Central memory CD8-positive, alpha-beta T cell (primary cell): Measurements from ENCODE around the gene HAO1.
"Not testable (repeated sequence)": the region's sequence is repeated elsewhere in the genome, so short reads cannot be mapped to it uniquely, and the experiment has no call there.

ENCODE experiments used
- ATAC-seq: fragments of 150-1000 bp; cut with Tn5 transposase; replicated peaks from 2 replicates; pipeline ENCODE4 v1.10.0; 2022; ENCODE audit warnings: mild to moderate bottlenecking, moderate FRiP score, moderate number of reproducible peaks; ENCODE audit not compliant: poor library complexity, severe bottlenecking; ENCODE audit errors: extremely low read depth
- DNase-seq, 2 donors: peaks; one replicate each; pipeline ENCODE4 v3.0.0; 2021; ENCODE audit warnings: low spot score in 2 of 2
- H3K27ac Mint-ChIP-seq: one replicate; pipeline ENCODE4 v1.8.0; 2022; ENCODE audit warnings: low read depth, mild to moderate bottlenecking, moderate library complexity, mixed read lengths
- H3K27me3 Mint-ChIP-seq: one replicate; pipeline ENCODE4 v1.8.0; 2022; ENCODE audit warnings: mixed read lengths
- H3K36me3 Mint-ChIP-seq: one replicate; pipeline ENCODE4 v1.8.0; 2022; ENCODE audit warnings: mild to moderate bottlenecking, moderate library complexity, mixed read lengths; ENCODE audit not compliant: insufficient read depth
- H3K4me1 Mint-ChIP-seq: one replicate; pipeline ENCODE4 v1.8.0; 2022; ENCODE audit warnings: mixed read lengths
- H3K4me3 Mint-ChIP-seq: one replicate; pipeline ENCODE4 v1.8.0; 2022; ENCODE audit warnings: mild to moderate bottlenecking, moderate library complexity, mixed read lengths
- H3K9me3 Mint-ChIP-seq: one replicate; pipeline ENCODE4 v1.8.0; 2022; ENCODE audit warnings: mixed read lengths

Gene HAO1

GRCh38 chr20:7841291-7841970 lies 98.8 kb downstream of the HAO1 start:
- no peak for DNase-seq
- Mint-ChIP-seq H3K36me3 (no peaks in the 10 kb centered on the region), H3K4me3 (no peak overlapping the region), H3K27ac (no peak overlapping the region), H3K9me3 (no peaks in the 10 kb centered on the region), H3K27me3 (no peaks in the 10 kb centered on the region), H3K4me1 (no peaks in the 10 kb centered on the region)
- ATAC-seq: no peak

- ATAC-seq (no peak), DNase-seq (no peak)
- Mint-ChIP-seq H3K4me3 (no peak overlapping the region), H3K27me3 (no peaks in the 10 kb centered on the region), H3K27ac (no peak overlapping the region), H3K9me3 (no peaks in the 10 kb centered on the region), H3K36me3 (no peaks in the 10 kb centered on the region), H3K4me1 (no peaks in the 10 kb centered on the region)
Measured at GRCh38 chr20:7836076-7836475, 104.2 kb downstream of the HAO1 start.

GRCh38 chr20:7834441-7834840 lies 105.8 kb downstream of the HAO1 start:
- DNase-seq, H3K27me3 Mint-ChIP-seq, H3K4me1 Mint-ChIP-seq, ATAC-seq, H3K9me3 Mint-ChIP-seq, H3K27ac Mint-ChIP-seq, H3K36me3 Mint-ChIP-seq, H3K4me3 Mint-ChIP-seq: not testable (repeated sequence)
